ENCODE data around the gene SBF2.
"Not testable (repeated sequence)": the region's sequence is repeated elsewhere in the genome, so short reads cannot be mapped to it uniquely, and the experiment has no call there.

SBF2 gene

GRCh38 chr11:9952511-9953196, 341.4 kb downstream of the SBF2 start:
- DNase-seq (ENCODE audit: low spot score) = no peak
- H3K4me3 ChIP-seq = no peak overlapping the region
- no peak overlapping the region for H3K27ac ChIP-seq
- no peak for TF ChIP-seq CTCF (IDR thresholded peaks at IDR 0.05)

GRCh38 chr11:9951807-9952206, 342.2 kb downstream of the SBF2 start:
- no peak for TF ChIP-seq CTCF (IDR thresholded peaks at IDR 0.05)
- H3K27ac ChIP-seq = no peak overlapping the region
- DNase-seq (ENCODE audit: low spot score) = no peak

GRCh38 chr11:9950462-9950861, 343.6 kb downstream of the SBF2 start:
- DNase-seq (ENCODE audit: low spot score) = no peak
- H3K27ac ChIP-seq = no peak overlapping the region
- no peak overlapping the region for H3K4me3 ChIP-seq
- TF ChIP-seq CTCF (IDR thresholded peaks at IDR 0.05) = no peak

More at GRCh38 chr11:9951807-9952206, 342.2 kb downstream of the SBF2 start:
- H3K4me3 ChIP-seq = no peak overlapping the region

GRCh38 chr11:9947231-9947864, 346.7 kb downstream of the SBF2 start:
- Histone ChIP-seq H3K27ac (no peak overlapping the region), H3K4me3 (no peak overlapping the region)
- no peak for TF ChIP-seq CTCF (IDR thresholded peaks at IDR 0.05)
- no peak for DNase-seq (ENCODE audit: low spot score)

- H3K4me3 ChIP-seq; H3K27ac ChIP-seq; DNase-seq (ENCODE audit: low spot score): not testable (repeated sequence)
Measured at GRCh38 chr11:9945680-9946079, 348.3 kb downstream of the SBF2 start.

GRCh38 chr11:9943386-9944110, 350.5 kb downstream of the SBF2 start:
- H3K27ac ChIP-seq = no peak overlapping the region
- no peak for DNase-seq (ENCODE audit: low spot score)
- TF ChIP-seq CTCF (IDR thresholded peaks at IDR 0.05) = no peak
- H3K4me3 ChIP-seq = no peak overlapping the region

GRCh38 chr11:9941991-9942390, 352.0 kb downstream of the SBF2 start:
- Histone ChIP-seq H3K27ac (no peak overlapping the region), H3K4me3 (no peak overlapping the region)
- DNase-seq (ENCODE audit: low spot score) = no peak
- TF ChIP-seq CTCF (IDR thresholded peaks at IDR 0.05) = no peak

- DNase-seq (ENCODE audit: low spot score); H3K4me3 ChIP-seq; H3K27ac ChIP-seq: not testable (repeated sequence)
Measured at GRCh38 chr11:9939150-9939549, 354.9 kb downstream of the SBF2 start.
